Activated naive CD8-positive, alpha-beta T cell treated with anti-CD3 and anti-CD28 coated beads, Interleukin-2, amount 50 U/mL, for 16 hours (primary cell): ENCODE data around the gene MPPED1.

Experiments
- DNase-seq: peaks from one replicate; pipeline ENCODE4 v3.0.0-alpha.2; 2020; ENCODE audit warnings: low read depth, low spot score

MPPED1 gene

GRCh38 chr22:43541022-43541421, 129.2 kb downstream of the MPPED1 start:
- no peak for DNase-seq

- DNase-seq = no peak
These were observed 129.9 kb downstream of the MPPED1 start for GRCh38 chr22:43541462-43542407.

GRCh38 chr22:43542681-43543521, 131.1 kb downstream of the MPPED1 start:
- DNase-seq = no peak

GRCh38 chr22:43543522-43544288, 131.9 kb downstream of the MPPED1 start:
- DNase-seq = no peak

- no peak for DNase-seq
These were observed 132.5 kb downstream of the MPPED1 start for GRCh38 chr22:43544289-43544673.

- DNase-seq = no peak
These were observed 134.4 kb downstream of the MPPED1 start for GRCh38 chr22:43546186-43546585.

GRCh38 chr22:43550024-43550620, 138.3 kb downstream of the MPPED1 start:
- no peak for DNase-seq

GRCh38 chr22:43550672-43551071, 138.9 kb downstream of the MPPED1 start:
- DNase-seq = no peak

- no peak for DNase-seq
These were observed 141.8 kb downstream of the MPPED1 start for GRCh38 chr22:43553451-43554258.

GRCh38 chr22:43554259-43554636, 142.4 kb downstream of the MPPED1 start:
- DNase-seq = no peak

GRCh38 chr22:43554694-43555365, 143.0 kb downstream of the MPPED1 start:
- DNase-seq = no peak

- DNase-seq = no peak
These were observed 144.0 kb downstream of the MPPED1 start for GRCh38 chr22:43555561-43556515.
